ENCODE data around the gene VTI1B.

DNA sequence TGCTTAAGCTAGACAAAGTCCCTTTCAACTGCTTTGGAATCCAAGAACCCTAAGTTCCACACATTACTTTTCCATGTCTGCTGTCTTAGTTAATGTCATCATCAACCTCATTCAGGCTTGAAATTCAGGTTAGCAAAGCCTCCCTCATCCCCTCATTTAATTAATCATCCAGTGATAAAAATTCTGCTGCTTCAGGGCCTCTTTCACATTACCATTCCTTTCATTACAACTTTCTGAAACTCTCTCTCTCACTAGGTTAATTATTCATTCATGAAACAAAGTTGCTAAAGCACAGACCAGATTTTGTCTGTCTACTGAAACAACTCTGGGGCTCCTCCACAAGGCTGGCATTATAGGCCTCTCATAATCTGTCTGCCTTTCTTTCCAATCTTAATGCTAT, 9.4 kb upstream of the VTI1B start:
- TF ChIP-seq POLR2AphosphoS5 (IDR thresholded peaks at IDR 0.05; ENCODE audit: insufficient read depth, low read depth, low read length) (no peak), POLR2A (IDR thresholded peaks at IDR 0.05; ENCODE audit: low read depth, low read length) (no peak)
- TF ChIP-seq, protein P1, sequence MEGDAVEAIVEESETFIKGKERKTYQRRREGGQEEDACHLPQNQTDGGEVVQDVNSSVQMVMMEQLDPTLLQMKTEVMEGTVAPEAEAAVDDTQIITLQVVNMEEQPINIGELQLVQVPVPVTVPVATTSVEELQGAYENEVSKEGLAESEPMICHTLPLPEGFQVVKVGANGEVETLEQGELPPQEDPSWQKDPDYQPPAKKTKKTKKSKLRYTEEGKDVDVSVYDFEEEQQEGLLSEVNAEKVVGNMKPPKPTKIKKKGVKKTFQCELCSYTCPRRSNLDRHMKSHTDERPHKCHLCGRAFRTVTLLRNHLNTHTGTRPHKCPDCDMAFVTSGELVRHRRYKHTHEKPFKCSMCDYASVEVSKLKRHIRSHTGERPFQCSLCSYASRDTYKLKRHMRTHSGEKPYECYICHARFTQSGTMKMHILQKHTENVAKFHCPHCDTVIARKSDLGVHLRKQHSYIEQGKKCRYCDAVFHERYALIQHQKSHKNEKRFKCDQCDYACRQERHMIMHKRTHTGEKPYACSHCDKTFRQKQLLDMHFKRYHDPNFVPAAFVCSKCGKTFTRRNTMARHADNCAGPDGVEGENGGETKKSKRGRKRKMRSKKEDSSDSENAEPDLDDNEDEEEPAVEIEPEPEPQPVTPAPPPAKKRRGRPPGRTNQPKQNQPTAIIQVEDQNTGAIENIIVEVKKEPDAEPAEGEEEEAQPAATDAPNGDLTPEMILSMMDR (IDR thresholded peaks at IDR 0.05; ENCODE audit: extremely low read depth in 1 of 2, insufficient read depth in 1 of 2, low read depth in 1 of 2, low read length in 2 of 2): no peak

Data from endothelial cell of umbilical vein (primary cell).